Panc1 (cell line): ENCODE measurements around the gene AMBRA1.

Experiments
- POLR2AphosphoS5 ChIP-seq: IDR thresholded peaks from 2 replicates; pipeline ENCODE4 v1.6.1; 2012; ENCODE audit warnings: mild to moderate bottlenecking, low read depth, low read length, moderate library complexity
- REST ChIP-seq, 2 experiments: IDR thresholded peaks; 2 replicates each; pipeline ENCODE4 v1.6.1; 2011 to 2012; ENCODE audit warnings: low read depth in 2 of 2, control low read depth in 1 of 2, low read length in 1 of 2, mild to moderate bottlenecking in 1 of 2, moderate library complexity in 1 of 2; ENCODE audit not compliant: insufficient read depth in 1 of 2
- SIN3A ChIP-seq: IDR thresholded peaks from 2 replicates; pipeline ENCODE4 v1.6.1; 2012; ENCODE audit warnings: low read depth, mild to moderate bottlenecking, low read length, moderate library complexity, borderline replicate concordance; ENCODE audit not compliant: insufficient read depth
- TCF7L2 ChIP-seq: IDR thresholded peaks from 2 replicates; pipeline ENCODE4 v1.6.1; 2011; ENCODE audit warnings: mild to moderate bottlenecking, low read depth, low read length, inconsistent platforms
- TF ChIP-seq, protein P1 (sequence below): fragments of 450-650 bp; IDR thresholded peaks from 2 replicates; pipeline ENCODE4 v1.5.1; 2017; ENCODE audit warnings: mild to moderate bottlenecking

- TF ChIP-seq POLR2AphosphoS5 (no peak), REST (IDR thresholded peaks at IDR 0.05; ENCODE audit: insufficient read depth in 1 of 2, low read depth in 2 of 2, low read length in 1 of 2) (no peak), SIN3A (no peak), TCF7L2 (no peak)
- TF ChIP-seq, protein P1, sequence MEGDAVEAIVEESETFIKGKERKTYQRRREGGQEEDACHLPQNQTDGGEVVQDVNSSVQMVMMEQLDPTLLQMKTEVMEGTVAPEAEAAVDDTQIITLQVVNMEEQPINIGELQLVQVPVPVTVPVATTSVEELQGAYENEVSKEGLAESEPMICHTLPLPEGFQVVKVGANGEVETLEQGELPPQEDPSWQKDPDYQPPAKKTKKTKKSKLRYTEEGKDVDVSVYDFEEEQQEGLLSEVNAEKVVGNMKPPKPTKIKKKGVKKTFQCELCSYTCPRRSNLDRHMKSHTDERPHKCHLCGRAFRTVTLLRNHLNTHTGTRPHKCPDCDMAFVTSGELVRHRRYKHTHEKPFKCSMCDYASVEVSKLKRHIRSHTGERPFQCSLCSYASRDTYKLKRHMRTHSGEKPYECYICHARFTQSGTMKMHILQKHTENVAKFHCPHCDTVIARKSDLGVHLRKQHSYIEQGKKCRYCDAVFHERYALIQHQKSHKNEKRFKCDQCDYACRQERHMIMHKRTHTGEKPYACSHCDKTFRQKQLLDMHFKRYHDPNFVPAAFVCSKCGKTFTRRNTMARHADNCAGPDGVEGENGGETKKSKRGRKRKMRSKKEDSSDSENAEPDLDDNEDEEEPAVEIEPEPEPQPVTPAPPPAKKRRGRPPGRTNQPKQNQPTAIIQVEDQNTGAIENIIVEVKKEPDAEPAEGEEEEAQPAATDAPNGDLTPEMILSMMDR, result no peak
Measured at GRCh38 chr11:46427364-46427763, 166.5 kb downstream of the AMBRA1 start.
